ENCODE data around the gene IL20. TPM values are rescaled to one million over a fixed set of nuclear protein-coding genes. Genes with fewer than 3 reads are reported as not detected.

Gene IL20
- total and polyA plus RNA-seq, 10 of the 15 experiments (the other 5 are each of a cell fraction or from before 2014, with no cell fraction given): 0.08 to 0.13 TPM; not detected in 8

GRCh38 chr1:206911064-206911663 lies 45.7 kb downstream of the IL20 start:
- peaks cover 30% of the 10 kb centered on the region for H3K79me2 ChIP-seq (ENCODE audit: control insufficient read depth, insufficient read depth, low read length)
- H3K9ac ChIP-seq (ENCODE audit: control insufficient read depth, insufficient read depth, low read length): no peak overlapping the region
- H2AFZ ChIP-seq (ENCODE audit: control insufficient read depth, low read depth, low read length): no peak overlapping the region
- in situ Hi-C loops (cut with MboI) (loop anchor here (5.0 kb wide), 2 partner anchors 99 to 184 kb away; no protein-coding TSS in a partner anchor), intact Hi-C loops (cut with micrococcal nuclease; ENCODE audit: unreplicated experiment) (loop anchor here (10.0 kb wide), 1 partner anchor 406 kb away; the partner anchor contains the start of gene RASSF5)
- no peak overlapping the region for H3K4me2 ChIP-seq (ENCODE audit: control insufficient read depth, insufficient read depth)
- FAIRE-seq: peak; percentile 52
- no peaks in the 10 kb centered on the region for H3K27me3 ChIP-seq (replicated peaks in 1 of 2; ENCODE audit: control insufficient read depth in 2 of 2, insufficient read depth in 2 of 2, low read length in 1 of 2)
- no peak for DNase-seq (ENCODE audit: low read depth, low spot score)
- no peaks in the 10 kb centered on the region for H3K9me3 ChIP-seq (replicated peaks; ENCODE audit: control insufficient read depth, insufficient read depth, low read length)
- ChIA-PET RAD21 (ENCODE audit: unreplicated experiment) (interaction anchor here (0.7 to 12.9 kb wide), 15 partner anchors 11 to 280 kb away, joined by 3 to 371 read pairs (median 11); partner anchors contain the start of gene FCMR), CTCF (interaction anchor here (0.7 to 12.9 kb wide), 47 partner anchors 9 to 319 kb away, joined by 3 to 643 read pairs (median 11); partner anchors contain the start of genes DYRK3, FCAMR, FCMR and IL20), SMC1A (ENCODE audit: uncharacterized antibody, unreplicated experiment) (interaction anchor here (0.7 to 12.6 kb wide), 27 partner anchors 8 to 589 kb away, joined by 3 to 431 read pairs (median 14); partner anchors contain the start of genes DYRK3, FCAMR, FCMR and IL20), POLR2A (interaction anchor here (2.6 to 12.2 kb wide), 2 partner anchors 12 to 20 kb away, joined by 15 to 222 read pairs; partner anchors contain the start of gene FCMR)
- no peak overlapping the region for H3K27ac ChIP-seq (ENCODE audit: control insufficient read depth, insufficient read depth)
- peaks cover 26% of the 10 kb centered on the region for H3K4me1 ChIP-seq (ENCODE audit: control insufficient read depth, insufficient read depth, low read length)
- BruUV-seq (replicated peaks): no TSS peak
- H3K36me3 ChIP-seq (ENCODE audit: control insufficient read depth in 2 of 2, insufficient read depth in 2 of 2, low read length in 1 of 2): peaks cover 23 to 40% of the 10 kb centered on the region in 2 experiments
- ATAC-seq: peak; percentile 64
- peaks cover 7% of the 10 kb centered on the region for H4K20me1 ChIP-seq (ENCODE audit: control insufficient read depth, insufficient read depth)
- no peak overlapping the region for H3K4me3 ChIP-seq
- WGBS (ENCODE audit: insufficient coverage, insufficient replicate concordance, low lambda C conversion rate, missing lambda C conversion rate): 4% methylated on average over 1 of the region's 1 CpG
- TF ChIP-seq RAD21 (IDR thresholded peaks at IDR 0.05; ENCODE audit: insufficient read depth, low read depth, low read length): peak; percentile 55
- TF ChIP-seq ZNF384 (IDR thresholded peaks at IDR 0.05; ENCODE audit: borderline replicate concordance, low read depth, low read length): peak; percentile 88
- peak; percentile 62 to 73 (median 65) for TF ChIP-seq CTCF (IDR thresholded peaks at IDR 0.05 in 2 of 3, conservative IDR thresholded peaks at IDR 0.05 in 1 of 3; ENCODE audit: control insufficient read depth in 2 of 3, extremely low read depth in 1 of 3, insufficient read depth in 1 of 3, low read depth in 3 of 3, low read length in 3 of 3)
- no peak for TF ChIP-seq MEF2A (IDR thresholded peaks at IDR 0.05; ENCODE audit: insufficient read depth, low read depth, low read length)
- 0 out of 2 replicates have a peak, but pooled peaks have one; percentile 19 for TF ChIP-seq ATF2 (IDR thresholded peaks at IDR 0.05; ENCODE audit: low read length)
- peak; percentile 59; the same call in 1 of the 2 replicates for TF ChIP-seq SMC3 (IDR thresholded peaks at IDR 0.05; ENCODE audit: borderline replicate concordance, low read length)

Data from GM12878 (cell line).